ENCODE measurements around the gene SPTAN1.

- TF ChIP-seq CTCF (IDR thresholded peaks at IDR 0.05; ENCODE audit: low read length) (no peak), EZH2 (IDR thresholded peaks at IDR 0.05; ENCODE audit: borderline replicate concordance, low read length) (no peak)
These were observed 6.3 kb downstream of the SPTAN1 start for GRCh38 chr9:128558431-128559310.

Data from OCI-LY1 (cell line).